CD4-positive, alpha-beta T cell treated with Interleukin-1 beta for 1 hour (primary cell): ENCODE results near the gene MYEF2.

ENCODE experiments used
- DNase-seq, 2 donors: peaks; one replicate each; pipeline ENCODE4 v3.0.0-alpha.2; 2020 to 2022

MYEF2 gene

GRCh38 chr15:48144889-48145288 lies 33.2 kb downstream of the MYEF2 start:
- DNase-seq, result no peak

DNA sequence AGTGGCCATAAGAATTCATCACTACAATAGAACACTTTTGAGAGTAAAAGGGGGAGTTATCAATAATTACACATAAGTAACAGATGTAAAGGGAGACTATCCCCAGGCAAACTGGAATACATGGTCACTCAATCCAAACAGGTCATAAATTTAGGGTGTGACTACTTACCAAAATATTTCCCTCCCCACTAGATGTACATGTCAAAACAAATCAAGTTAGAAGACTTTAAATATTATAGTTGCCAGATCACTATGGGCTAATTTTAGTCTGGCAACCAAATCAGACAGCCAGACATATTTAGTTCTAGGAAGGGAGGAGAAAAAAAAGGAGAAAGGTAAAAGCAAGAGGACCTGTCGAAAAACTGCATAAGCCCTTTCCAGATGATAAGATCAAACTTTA lies 34.2 kb downstream of the MYEF2 start:
- no peak for DNase-seq

GRCh38 chr15:48132874-48133273 lies 45.2 kb downstream of the MYEF2 start:
- no peak for DNase-seq

DNA sequence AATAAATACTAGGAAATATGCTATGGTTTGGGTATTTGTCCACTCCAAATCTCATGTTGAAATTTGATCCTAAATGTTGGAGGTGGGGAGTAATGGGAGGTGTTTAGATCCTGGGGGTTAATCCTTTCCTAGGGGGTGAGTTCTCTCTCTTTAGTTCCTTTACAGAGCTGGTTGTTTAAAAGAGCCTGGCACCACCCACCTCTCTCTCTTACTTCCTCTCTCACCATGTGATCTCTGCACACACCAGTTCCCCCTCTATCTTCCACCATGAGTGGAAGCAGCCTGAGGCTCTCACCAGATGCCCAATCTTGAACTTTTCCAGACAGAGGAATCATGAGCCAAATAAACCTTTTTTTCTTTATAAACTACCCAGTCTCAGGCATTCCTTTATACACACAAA lies 46.8 kb downstream of the MYEF2 start:
- no peak for DNase-seq

GRCh38 chr15:48126667-48127355 lies 51.3 kb downstream of the MYEF2 start:
- no peak for DNase-seq

- DNase-seq, result no peak
Measured at GRCh38 chr15:48121849-48122248, 56.2 kb downstream of the MYEF2 start.

- no peak for DNase-seq
Measured at GRCh38 chr15:48120745-48121144, 57.4 kb downstream of the MYEF2 start, which contains the start of gene SLC24A5. SLC24A5 (plus strand) TSS chr15:48120990; CDS start chr15:48121045, 55 bp downstream.

- DNase-seq, result no peak
Measured at GRCh38 chr15:48119277-48119676, 58.8 kb downstream of the MYEF2 start.

GRCh38 chr15:48112242-48112641 lies 65.9 kb downstream of the MYEF2 start:
- DNase-seq, result no peak

- no peak for DNase-seq
Measured at GRCh38 chr15:48109856-48110531, 68.1 kb downstream of the MYEF2 start.

GRCh38 chr15:48109212-48109611 lies 68.9 kb downstream of the MYEF2 start:
- no peak for DNase-seq

- DNase-seq, result no peak
Measured at GRCh38 chr15:48105936-48106335, 72.2 kb downstream of the MYEF2 start.

GRCh38 chr15:48103647-48104046 lies 74.4 kb downstream of the MYEF2 start:
- no peak for DNase-seq

GRCh38 chr15:48102167-48102566 lies 75.9 kb downstream of the MYEF2 start:
- no peak for DNase-seq

DNA sequence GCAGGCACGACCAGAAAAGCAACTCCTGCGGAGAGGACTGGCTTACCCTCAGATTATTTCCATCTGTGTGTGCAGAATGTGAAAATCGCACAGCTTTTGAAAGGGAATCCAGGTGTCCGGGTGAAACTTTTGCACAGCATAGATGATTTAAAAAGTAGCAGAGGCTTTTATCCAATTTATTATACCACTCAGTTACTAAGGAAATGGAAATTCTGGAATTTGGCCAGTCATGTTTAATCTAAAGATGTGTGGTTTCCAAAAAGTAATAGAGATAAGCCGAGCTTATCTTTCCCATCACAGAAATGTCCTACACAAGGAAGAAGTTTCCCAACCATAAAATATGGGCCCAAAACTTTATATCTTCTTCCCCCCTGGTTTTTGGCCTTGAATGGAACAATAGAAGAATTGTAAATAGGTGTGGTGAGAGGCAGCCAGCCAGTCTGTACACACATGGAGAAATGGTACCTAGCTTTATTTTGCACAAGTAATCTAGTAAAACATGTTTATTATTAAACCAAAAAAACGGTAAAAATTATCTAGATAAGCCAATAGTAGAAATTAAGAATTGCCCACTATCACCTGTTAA lies 76.6 kb downstream of the MYEF2 start:
- no peak for DNase-seq

DNA sequence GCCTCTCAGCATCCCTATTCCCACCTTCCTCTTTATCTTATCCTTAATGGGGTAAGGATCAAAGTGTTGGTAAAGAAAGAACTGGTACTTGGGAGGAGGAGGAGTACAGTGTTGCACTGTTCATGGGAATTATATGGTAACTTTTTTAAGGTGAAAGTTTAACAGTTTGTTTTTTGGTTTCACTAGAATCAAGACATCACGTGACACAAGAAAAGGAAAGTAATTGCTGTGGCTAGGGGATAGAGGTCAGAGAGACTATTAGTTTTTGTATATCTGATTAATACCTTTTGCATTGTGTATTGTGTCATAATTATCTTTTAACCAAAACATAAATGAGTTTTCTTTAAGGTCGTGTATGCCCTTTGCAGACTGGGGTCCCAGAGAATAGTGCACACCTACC lies 80.8 kb downstream of the MYEF2 start:
- no peak for DNase-seq

GRCh38 chr15:48096813-48097212 lies 81.3 kb downstream of the MYEF2 start:
- no peak for DNase-seq

GRCh38 chr15:48096355-48096786 lies 81.7 kb downstream of the MYEF2 start:
- no peak for DNase-seq

DNA sequence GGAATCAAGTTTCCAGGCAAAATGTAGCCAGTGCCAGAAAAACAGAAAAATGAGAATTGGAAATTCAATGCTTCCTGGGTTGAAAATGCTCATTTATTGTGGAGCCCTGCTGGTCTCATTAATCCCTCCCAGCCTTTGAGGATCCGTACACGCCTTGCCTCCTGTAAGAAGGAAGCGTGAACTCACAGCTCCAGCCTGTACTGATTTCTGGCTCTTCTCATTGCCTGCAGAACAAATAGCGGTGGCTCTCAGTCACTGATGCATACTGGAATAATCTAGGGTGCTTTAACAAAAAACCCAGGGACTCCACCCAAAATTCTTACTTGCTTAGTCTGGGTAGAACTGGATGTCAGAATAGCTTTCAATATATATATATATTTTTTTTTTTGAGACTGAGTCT lies 86.6 kb downstream of the MYEF2 start:
- DNase-seq, result no peak

GRCh38 chr15:48090666-48091065 lies 87.4 kb downstream of the MYEF2 start:
- DNase-seq, result no peak

DNA sequence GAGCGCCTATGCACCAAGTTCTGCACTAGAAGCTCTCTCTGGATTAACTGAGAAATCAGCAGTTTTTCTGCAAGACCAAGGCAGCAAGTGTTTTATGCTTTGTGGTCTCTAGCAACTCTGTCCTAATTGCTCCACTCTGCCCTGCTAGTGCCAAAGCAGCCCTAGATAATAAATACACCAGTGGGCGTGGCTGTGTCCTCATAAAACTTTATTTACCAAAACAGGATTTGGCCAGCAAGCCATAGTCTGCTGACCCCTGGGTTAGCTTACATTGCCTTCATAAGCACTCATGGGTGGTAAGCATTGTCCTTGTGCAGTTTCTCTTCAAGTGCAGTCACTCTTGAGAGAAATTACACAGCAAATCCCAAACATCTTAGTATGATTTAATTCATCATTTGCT lies 88.0 kb downstream of the MYEF2 start:
- no peak for DNase-seq

GRCh38 chr15:48089702-48090101 lies 88.4 kb downstream of the MYEF2 start:
- no peak for DNase-seq

DNA sequence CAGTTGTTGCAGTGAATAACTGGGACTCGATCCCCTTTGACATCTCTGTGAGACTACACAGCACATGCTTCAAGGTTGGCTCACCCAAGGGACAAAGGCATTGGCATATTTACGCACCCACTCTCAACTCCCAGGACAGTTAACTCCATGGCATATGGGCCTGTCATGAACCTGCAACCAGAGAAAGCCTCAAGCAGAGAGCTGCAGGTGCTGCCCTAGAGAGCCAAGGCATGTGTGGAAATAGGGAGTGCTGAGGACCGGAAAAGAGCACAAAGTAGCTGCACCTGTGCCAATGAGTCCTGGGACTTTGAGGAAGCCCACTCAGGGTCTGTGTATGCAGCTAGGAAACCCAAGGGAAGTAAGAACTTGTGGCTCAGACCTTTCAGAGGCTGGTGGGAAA lies 90.3 kb downstream of the MYEF2 start:
- no peak for DNase-seq

- no peak for DNase-seq
Measured at GRCh38 chr15:48086576-48086975, 91.5 kb downstream of the MYEF2 start.
